GM21528 (cell line): ENCODE results near the gene ANKRD17.
A peak's percentile ranks its signal among the peaks of the same experiment; 100 is the strongest.

Experiments used
- ATAC-seq: cut with Tn5 transposase; IDR thresholded peaks from one replicate; pipeline ENCODE4 v1.9.1; 2021; ENCODE audit warnings: mild to moderate bottlenecking, moderate library complexity; ENCODE audit not compliant: unreplicated experiment, low FRiP score

ANKRD17 gene

DNA sequence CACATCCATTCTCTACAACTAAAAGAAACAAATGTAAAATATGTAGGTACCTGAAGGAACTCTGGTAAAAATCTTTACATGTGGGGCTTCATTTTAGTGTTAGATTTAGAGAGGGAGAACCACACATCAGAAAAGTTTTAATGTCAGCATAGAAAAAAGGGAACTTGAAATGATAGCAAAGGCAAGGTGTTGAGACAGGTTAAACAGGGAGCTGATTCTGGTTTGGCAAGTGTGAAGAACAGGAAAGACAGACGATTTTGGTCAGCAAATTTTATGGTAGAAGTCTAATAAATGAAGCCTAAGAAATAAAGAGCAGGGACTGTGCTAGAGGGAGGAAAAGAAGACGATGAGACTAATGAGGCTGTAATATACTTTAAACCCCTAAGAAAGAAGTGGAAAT, 121.5 kb downstream of the ANKRD17 start:
- no peak for ATAC-seq

DNA sequence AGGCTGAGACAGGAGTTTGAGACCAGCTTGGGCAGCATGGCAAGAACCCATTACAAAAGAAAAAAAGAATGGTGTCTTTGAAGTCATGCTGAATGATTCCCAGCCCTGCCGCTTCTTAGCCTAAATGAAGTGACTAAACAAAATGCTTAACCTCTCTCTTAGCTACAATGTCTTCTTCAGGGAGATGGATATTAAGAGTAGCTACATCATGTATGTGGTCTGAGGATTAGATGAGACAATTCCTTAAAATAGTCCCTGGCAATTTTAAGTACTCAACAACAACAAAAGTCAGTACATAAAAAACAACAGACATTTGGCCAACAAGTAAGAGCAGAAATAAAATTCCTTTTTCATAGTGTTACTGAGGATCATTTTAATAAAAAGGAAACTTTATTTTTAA, 124.8 kb downstream of the ANKRD17 start:
- no peak for ATAC-seq

DNA sequence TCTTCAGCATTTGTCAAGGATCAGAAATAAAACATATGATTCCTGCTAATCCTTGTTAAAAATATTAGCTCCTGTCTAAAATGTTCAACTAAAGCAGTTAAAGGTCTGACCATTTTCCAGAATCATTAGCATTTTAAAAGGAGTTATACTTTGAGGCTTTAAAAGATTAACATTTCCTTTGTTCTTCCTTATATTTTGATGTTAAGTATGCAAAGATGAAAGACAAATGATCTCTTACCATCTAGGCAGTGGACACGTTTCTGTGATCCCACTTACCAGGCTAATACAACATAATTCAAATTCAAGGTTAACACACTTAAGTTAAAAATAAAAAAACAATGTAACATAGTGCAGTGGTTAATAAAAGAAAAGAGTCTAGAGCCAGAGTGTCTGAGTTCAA, 127.3 kb downstream of the ANKRD17 start:
- no peak for ATAC-seq

DNA sequence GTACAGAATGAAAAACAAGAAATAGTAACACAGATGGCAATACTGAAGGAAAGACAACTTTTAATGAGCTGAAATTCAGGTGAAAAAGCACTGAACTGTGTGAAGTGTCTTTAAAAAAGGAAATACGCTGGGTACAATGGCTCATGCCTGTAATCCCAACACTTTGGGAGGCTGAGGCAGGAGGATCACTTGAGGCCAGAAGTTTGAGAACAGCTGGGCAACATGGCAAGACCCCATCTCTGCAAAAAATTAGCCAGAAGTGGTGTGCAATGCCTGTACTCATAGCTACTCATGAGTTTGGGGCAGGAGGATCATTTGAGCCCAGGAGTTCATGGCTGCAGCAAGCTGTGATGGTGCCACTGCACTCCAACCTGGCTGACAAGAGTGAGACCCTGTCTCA, 129.3 kb downstream of the ANKRD17 start:
- ATAC-seq: no peak

DNA sequence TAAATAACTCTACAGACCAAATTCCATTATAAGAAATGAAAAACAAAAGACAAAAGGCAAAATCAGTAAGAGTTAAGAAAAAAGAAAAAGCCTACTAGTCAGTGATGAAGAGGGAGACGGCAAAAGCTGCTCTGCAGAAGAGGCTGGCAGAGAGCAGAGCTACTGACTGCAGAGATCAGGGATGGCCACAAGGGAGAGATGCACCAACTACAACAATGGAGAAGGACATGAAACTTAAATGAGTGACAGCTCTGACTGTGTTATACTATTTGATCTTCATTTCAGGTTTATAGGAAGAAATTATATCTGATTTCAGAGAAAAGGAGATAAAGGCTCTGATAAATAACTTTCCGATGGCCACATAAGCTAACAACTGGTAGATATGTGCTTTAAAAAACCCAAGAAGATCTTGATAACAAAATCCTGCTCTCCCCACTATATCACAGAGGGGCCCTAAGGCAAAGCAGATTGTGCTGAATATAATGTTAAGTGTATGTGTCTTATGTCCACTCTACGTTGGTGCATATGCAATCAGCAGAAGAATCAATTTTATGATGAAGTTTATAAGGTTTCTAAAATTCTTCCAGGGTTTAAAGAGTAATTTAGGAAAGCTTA, 130.7 kb downstream of the ANKRD17 start:
- ATAC-seq: no peak

DNA sequence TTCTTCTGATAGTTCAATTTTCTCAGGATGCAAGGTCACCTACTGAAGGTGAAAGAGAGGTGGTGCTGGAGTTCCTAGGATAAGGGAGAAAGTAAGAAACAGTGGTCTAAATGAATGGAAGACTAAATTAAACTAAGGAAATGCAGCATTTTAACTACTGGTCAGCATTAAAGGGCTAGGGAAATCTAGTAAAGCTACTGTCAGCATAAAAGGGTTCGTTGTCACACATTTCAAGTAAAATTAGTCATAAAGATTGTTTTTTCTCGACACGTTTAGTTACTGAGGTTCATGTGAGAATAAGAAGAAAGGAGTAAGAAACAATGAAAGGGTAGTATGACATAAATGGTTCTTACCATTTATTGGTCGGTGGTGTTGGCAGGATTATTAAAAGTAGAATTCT, 149.1 kb downstream of the ANKRD17 start:
- no peak for ATAC-seq

DNA sequence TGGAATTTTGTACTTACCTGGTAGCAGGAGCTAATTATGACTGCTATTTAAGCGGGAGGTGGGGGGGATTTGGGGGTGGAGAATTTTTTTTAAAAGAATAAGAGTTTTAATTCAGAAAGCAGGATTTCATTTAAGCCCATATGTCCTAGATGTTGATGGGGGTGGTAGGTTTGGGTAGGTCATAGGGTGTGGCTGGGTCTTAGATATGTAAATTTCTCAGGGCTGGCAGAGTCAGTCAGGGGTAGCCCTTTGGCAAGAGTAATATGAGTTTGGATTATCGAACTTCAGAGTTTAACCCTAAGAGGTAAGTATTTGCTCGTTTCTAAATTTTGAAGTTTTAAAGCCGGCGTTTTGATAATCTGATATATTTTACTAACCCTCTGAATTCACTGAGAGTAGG, 153.9 kb downstream of the ANKRD17 start:
- no peak for ATAC-seq

DNA sequence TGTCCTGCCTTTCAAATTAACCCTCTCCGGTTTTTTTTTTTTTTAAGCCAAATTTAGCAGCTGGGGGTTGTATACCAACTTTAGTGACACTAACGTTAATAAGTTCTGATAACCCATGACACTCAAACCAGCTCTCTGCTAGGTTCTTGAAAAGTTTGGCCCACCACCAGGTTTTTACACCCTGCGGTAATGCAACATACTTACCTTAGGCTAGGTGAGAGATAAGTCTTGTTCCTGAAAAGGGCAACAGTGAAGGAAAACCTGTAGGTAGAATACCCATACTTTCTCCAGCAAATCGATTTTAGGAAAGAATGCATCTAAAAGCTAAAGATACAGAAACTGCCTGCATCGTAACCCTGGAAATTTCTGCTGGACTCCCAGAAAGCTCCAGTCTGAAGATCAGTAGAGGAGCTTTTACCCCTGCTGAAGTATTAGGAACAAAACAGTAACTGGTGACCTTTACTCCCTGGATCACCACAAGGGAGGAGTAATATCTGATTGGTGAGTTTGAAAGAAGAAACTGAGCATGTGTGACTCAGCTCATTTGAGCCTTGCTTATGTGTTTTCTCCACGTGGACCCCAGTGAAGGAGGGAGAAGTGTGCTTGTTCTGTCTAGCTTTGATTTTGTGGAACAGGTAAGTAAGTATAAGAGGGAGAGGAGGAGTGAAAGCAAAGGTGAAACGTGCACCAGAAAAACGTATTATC, 154.6 kb downstream of the ANKRD17 start:
- no peak for ATAC-seq

DNA sequence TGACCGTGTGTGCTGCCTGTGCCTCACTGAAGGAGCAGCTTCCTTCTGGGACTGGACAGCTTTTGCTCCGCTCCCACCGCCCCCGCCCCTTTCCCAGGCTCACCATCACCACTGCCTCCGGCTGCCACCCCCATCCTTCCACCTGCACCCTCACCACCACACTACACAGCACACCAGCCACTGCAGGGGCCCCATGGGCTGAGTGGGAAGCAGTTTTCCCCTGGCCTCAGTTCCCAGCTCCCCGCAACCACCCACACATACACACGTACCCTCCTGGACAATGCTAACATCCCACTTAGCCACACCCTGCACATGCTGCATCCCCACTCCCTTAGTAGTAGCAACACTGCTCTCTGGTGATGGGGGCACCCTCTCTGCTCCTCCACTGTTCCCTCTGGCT, 159.5 kb downstream of the ANKRD17 start:
- ATAC-seq: no peak

DNA sequence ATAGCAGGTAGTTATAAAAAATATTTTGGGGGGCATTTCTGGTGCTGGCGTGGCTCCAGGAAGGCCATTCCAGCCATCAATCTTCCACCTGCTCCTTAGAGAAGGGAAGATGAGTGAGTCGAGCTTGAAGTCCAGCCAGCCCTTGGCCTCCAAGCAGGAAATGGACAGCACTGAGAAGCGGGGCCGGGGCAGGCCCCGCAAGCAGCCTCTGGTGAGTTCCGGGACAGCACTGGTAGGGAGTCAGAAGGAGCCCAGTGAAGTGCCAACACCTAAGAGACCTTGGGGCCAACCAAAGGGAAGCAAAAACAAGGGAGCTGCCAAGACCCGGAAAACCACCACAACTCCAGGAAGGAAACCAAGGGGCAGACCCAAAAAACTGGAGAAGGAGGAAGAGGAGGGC, 159.9 kb downstream of the ANKRD17 start:
- ATAC-seq: no peak

DNA sequence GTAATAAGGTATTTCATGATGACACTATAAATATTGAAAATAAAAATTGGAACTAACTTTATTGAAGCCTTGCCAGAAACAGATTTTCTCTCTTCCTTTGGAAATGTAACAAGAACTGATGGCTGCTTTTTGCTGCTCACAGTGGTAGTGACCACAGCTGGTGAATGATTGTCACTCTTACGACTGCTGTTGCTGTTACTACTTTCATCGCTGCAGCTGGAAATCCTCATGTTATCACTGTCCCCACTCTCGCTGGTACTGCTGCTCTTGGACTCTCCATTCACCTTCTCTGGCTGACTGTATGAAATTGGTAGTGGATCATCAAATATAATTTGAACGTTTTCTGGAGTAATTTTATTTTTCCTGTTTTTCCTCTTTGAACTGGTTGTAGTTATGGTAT, 160.6 kb downstream of the ANKRD17 start:
- no peak for ATAC-seq

DNA sequence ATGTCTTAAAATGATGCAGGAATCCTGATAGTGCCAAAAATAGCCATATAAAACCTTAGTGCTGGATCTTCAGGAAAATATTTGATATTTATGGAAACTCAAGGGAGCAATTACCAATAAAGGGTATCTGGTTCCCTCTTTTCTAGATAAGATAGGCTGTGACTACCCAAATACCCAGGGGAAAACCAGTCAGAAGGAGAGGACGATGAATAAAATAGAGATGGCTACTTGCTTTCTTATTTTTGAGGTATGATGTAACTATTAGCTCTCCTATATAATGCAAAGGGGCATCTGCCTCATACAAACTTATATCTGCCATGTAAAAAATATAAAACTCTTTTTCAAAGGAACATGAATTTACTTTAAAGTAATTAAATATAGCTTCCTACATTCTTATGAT, 165.7 kb downstream of the ANKRD17 start:
- no peak for ATAC-seq

DNA sequence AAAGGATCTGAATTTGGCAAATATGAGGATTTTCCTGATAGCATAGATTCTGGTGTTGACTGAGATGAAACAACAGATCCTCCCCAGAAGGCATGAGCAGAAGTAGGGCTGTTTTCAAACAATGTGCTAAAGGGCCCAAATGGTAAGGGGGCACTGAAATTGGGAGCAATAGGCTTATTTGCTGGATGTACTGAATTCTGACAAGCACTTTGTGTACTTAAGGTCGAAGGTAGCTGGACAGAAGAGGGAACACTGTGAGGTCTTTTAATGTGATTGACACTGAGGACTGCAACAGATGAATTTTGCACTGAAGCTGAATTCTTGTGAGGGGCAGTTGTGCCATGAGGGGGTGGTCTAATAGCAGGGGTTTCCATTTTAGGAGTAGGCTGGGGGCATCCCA, 167.9 kb downstream of the ANKRD17 start:
- no peak for ATAC-seq

DNA sequence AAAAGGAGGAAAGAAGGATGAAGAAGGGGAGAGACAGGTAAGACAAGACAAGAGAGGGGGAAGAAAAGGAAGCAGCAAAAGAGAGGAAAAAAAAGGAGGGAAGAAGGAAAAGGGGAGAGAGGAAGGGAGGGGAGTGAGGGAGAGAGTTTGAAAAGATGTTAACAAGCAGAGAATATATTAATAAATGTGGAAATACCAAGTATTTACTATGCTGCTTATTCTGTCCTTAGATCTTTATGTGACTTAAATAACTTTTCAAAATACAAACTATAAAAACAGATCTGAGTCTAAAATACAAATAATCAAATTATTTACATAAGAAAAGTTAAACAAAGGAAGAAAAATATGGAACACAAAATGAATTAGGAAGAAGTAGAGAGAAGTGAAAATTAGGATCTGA, 170.7 kb downstream of the ANKRD17 start:
- no peak for ATAC-seq

DNA sequence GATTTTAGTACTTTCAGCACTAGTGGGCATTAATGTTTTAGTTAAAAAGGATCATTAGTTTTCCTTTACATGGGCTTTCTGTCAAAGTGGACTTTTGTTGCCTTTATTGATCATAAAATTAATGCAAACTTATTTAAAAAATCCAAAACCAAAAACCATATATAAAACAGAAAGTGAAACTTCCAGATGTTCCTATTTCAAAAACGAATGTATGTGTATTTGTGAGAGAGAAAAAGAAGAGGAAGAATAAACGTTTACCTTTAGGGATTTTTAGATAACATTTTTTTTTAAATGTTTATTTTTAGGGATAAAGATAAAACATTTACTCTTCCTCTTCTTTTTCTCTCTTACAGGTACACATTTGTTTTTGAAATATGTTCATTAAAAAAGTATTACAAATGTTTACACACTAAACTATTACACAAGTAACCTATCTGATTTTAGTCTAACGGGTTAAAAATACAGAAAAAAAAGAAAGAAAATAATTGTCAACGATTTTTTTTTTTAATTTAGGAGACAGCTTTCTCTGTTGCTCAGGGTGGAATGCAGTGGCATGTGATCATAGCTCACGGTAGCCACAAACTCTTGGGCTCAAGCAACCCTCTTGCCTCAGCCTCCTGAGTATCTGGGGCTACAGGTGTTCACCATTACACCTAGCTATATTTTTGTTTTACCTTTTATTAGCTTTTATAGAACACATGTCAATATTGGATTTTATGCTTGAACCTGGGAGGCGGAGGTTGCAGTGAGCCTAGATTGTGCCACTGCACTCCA, 172.3 kb downstream of the ANKRD17 start:
- no peak for ATAC-seq

DNA sequence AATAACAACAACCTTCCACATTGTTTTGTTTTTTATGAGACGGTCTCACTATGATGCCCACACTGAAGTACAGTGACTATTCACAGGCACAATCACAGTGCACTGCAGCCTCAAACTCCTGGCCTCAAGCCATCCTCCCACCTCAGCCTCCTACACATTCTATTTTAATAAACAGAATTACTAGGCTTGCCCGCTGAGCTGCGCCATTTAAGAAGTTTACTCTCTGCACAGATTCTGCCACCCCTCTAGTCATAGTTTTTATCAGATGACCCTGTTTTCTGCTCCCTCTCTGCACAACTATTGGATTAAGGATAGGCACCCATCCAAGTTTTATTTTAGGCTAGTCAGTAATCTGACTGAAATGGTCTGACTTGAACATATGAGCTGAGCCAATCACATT, 177.8 kb downstream of the ANKRD17 start:
- ATAC-seq: no peak

DNA sequence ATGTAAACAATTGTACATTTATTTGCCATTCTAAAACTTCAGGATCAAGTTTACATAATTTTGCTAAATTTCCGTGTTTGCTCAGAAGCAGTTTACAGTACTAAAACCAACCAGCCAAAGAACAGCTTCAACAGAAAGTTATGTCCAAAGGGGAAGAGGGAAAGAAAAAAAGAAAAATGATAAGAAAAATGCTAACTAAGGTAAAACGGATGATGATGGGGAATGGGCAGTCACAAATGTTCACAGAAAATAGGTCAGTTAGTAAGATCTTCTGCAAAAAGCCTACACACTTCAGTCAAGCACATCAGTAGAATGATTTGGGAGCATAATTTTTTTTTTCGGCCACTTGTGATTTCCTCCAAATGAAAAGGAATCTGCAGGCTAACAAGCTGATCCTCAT, 182.8 kb downstream of the ANKRD17 start:
- no peak for ATAC-seq

DNA sequence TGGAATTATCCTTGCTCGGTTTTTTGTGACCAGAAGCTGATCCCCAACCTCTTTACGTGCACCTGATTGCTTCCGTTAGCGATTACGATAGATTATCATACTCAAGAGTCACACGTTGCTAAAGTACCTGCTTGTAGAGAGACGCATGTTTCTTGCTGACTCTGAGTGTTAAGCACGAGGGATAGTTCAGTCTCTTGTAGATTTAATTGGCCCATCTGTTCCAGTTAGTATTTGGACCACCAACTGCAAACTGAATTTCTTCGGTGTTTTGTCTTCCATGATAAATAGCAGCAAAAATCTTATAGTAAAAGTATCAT, 188.6 kb downstream of the ANKRD17 start:
- peak; percentile 27 for ATAC-seq

DNA sequence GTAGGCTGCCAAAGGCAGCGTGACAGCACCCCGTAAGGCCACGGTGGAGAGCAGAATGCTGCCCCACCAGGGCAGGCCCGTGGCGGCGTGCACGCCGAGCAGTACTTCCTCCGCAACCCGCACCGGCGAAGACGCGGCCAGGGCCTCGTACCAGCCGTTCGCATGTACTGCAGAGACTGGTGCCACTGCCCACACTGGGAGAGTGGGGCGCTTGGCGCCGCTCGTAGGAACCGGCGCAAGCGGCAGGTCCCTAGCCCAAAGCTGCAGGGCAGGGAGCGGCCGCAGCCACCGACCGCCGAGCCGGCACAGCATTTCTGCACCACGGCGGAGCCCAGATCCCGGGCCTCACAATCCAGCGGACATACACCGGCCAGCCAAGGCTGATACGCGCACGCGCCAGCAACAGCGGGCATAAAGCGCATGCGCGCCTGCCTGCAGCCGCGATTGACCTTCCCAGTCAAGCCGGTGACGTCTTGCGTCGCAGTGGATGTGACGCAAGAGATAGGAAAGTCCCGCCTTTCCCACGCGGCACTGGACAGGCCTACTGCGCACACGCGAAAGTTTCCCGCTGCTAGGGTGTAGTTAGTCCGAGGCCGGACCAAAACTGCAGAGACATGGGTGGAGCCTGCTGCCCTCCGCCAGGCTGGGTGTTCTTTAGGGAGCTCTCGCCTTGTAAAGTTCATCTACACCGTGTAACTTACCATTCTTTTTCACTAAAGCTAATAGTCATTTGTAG, 189.1 kb downstream of the ANKRD17 start, which contains the start of gene COX18:
TSS of gene COX18 (minus strand) at position 379 of the 736 bp plus-strand sequence. CDS start at position 312, 67 bp downstream.
- ATAC-seq: peak; percentile 89

DNA sequence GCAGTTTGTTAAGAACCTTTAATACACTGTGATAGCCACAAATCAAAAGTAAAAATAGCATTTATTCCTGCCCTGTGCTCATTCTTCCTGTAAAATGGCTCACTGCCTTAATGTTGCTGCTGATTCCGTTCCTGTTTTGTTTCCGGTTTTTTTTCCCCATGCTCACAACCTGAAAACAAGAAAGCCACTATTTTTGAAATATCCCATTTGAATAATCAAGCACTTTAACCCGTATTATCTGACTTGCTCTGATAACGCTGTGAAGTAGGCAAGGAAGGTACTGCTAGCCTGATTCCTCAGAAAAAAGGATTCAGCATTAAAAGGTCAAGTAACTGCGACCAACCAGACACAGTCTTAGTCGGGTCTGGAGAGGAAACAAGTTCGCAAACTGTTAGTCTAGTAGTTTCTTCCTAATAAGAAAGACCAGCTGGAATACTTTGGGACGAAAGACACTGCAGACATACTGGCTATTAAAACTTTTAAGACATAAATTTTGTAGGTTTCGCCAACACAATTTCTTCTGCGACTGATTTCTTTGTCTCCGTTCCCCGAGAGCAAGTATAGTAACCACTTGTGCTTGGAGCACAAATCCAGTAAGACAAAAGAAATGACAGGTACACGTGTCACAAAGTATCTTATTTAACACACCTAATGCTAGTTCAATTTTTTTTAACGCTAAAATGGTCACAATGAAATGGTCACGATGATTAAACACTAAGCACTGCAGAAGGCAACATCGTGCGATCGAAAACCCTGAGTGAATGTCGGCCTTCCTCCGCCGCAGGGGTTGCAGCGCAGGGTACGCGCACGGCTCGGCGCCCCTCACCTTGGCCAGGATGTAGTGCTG, 189.9 kb downstream of the ANKRD17 start:
- peak; percentile 10 for ATAC-seq
